H1 (cell line): ENCODE results near the gene CIROP. TPM values are rescaled to one million over a fixed set of nuclear protein-coding genes. Genes with fewer than 3 reads are reported as not detected.

Experiments used
- CTCF ChIA-PET: fragments of 300-600 bp; sonication (Branson Sonifier 250); formaldehyde crosslinking; loops from one replicate; lab custom pipeline; 2021; ENCODE audit not compliant: partially characterized antibody; lab: Charles Lee
- POLR2A ChIA-PET: fragments of 300-600 bp; sonication (Branson Sonifier 250); formaldehyde crosslinking; loops from one replicate; lab custom pipeline; 2021; ENCODE audit warnings: inconsistent platforms; ENCODE audit not compliant: partially characterized antibody; lab: Charles Lee
- DNase-seq, 2 experiments: peaks; one replicate each; pipeline versions ENCODE4 v3.0.0 to v3.0.0-alpha.2; 2010 to 2022; ENCODE audit warnings: low spot score in 2 of 2, low read depth in 1 of 2, mixed read lengths in 1 of 2
- FAIRE-seq: peaks from 2 replicates; lab custom pipeline; 2011; peaks lifted over from hg19 to GRCh38; lab: Jason Lieb, UNC
- H2AFZ ChIP-seq: 2 replicates; pipeline ENCODE4 v1.8.1; 2012; ENCODE audit warnings: low read length, inconsistent platforms
- H2AK5ac ChIP-seq: 2 replicates; pipeline ENCODE4 v1.6.1; 2013; ENCODE audit warnings: low read depth, low read length
- H2BK120ac ChIP-seq: replicated peaks from 2 replicates; pipeline ENCODE3; 2013; ENCODE audit warnings: low read depth, low read length, inconsistent platforms
- H2BK12ac ChIP-seq: 2 replicates; pipeline ENCODE4 v1.6.1; 2013; ENCODE audit warnings: low read depth, low read length
- H2BK15ac ChIP-seq: 2 replicates; pipeline ENCODE4 v1.6.1; 2013; ENCODE audit warnings: low read length
- H2BK20ac ChIP-seq: 2 replicates; pipeline ENCODE4 v1.6.1; 2013; ENCODE audit warnings: low read length
- H2BK5ac ChIP-seq: 2 replicates; pipeline ENCODE4 v1.6.1; 2013; ENCODE audit warnings: low read depth, low read length
- H3K14ac ChIP-seq: 2 replicates; pipeline ENCODE4 v1.6.1; 2013; ENCODE audit warnings: inconsistent platforms; ENCODE audit not compliant: insufficient read length
- H3K18ac ChIP-seq: 2 replicates; pipeline ENCODE4 v1.6.1; 2013; ENCODE audit warnings: low read length; ENCODE audit errors: extremely low read depth
- H3K23ac ChIP-seq: 2 replicates; pipeline ENCODE4 v1.6.1; 2013; ENCODE audit warnings: inconsistent platforms; ENCODE audit not compliant: insufficient read length
- H3K23me2 ChIP-seq: 2 replicates; pipeline ENCODE4 v1.6.1; 2013; ENCODE audit warnings: low read depth, low read length
- H3K27ac ChIP-seq: 2 replicates; pipeline ENCODE4 v1.6.1; 2011; ENCODE audit warnings: low read depth, low read length, inconsistent platforms
- H3K27me3 ChIP-seq, 4 experiments: replicated peaks in 1 of 4; 1 replicate in 1 of 4; 2 replicates in 3 of 4; pipeline versions ENCODE4 v1.6.1 to v1.8.1; 2011 to 2013; ENCODE audit warnings: low read length in 3 of 4, mild to moderate bottlenecking in 3 of 4, inconsistent platforms in 2 of 4, mixed read lengths in 2 of 4, moderate library complexity in 1 of 4; ENCODE audit not compliant: control insufficient read depth in 3 of 4, insufficient read depth in 3 of 4; ENCODE audit errors: extremely low read depth in 1 of 4
- H3K36me3 ChIP-seq, 4 experiments: 2 replicates each; pipeline versions ENCODE4 v1.6.1 to v1.8.1; 2011 to 2013; ENCODE audit warnings: mild to moderate bottlenecking in 4 of 4, low read length in 3 of 4, moderate library complexity in 2 of 4, control low read depth in 1 of 4, inconsistent platforms in 1 of 4; ENCODE audit not compliant: insufficient read depth in 4 of 4, control insufficient read depth in 2 of 4
- H3K4ac ChIP-seq: replicated peaks from 2 replicates; pipeline ENCODE3; 2013; ENCODE audit warnings: low read length, low read depth, mixed read lengths, inconsistent platforms; ENCODE audit not compliant: insufficient read length
- H3K4me1 ChIP-seq, 4 experiments: replicated peaks in 1 of 4; 1 replicate in 1 of 4; 2 replicates in 3 of 4; pipeline versions ENCODE4 v1.6.1 to v1.8.1; 2011 to 2013; ENCODE audit warnings: low read length in 3 of 4, inconsistent platforms in 2 of 4, mixed read lengths in 1 of 4; ENCODE audit not compliant: insufficient read depth in 4 of 4, control insufficient read depth in 3 of 4
- H3K4me2 ChIP-seq, 2 experiments: 2 replicates each; pipeline versions ENCODE4 v1.6.1 to v1.8.1; 2011 to 2013; ENCODE audit warnings: low read depth in 2 of 2, low read length in 2 of 2, control low read depth in 1 of 2, inconsistent platforms in 1 of 2, mild to moderate bottlenecking in 1 of 2; ENCODE audit not compliant: insufficient read depth in 1 of 2
- H3K4me3 ChIP-seq, 4 experiments: fragments of 200-600, 300-600 bp in 1 of 4; sonication (generic), shearing (Covaris generic), sonication (Bioruptor Twin) in 1 of 4; 2 replicates each; pipeline versions ENCODE4 v1.5.1 to v1.8.1; 2011 to 2016; ENCODE audit warnings: low read length in 4 of 4, low read depth in 3 of 4, control low read depth in 2 of 4, inconsistent platforms in 2 of 4, mild to moderate bottlenecking in 2 of 4, mixed read lengths in 1 of 4, moderate library complexity in 1 of 4; ENCODE audit not compliant: insufficient read depth in 2 of 4; ENCODE audit errors: extremely low read depth in 1 of 4
- H3K56ac ChIP-seq: replicated peaks from 2 replicates; pipeline ENCODE3; 2013; ENCODE audit warnings: low read depth, mild to moderate bottlenecking, mixed read lengths, low read length, inconsistent platforms; ENCODE audit not compliant: insufficient read length
- H3K79me1 ChIP-seq: 2 replicates; pipeline ENCODE4 v1.6.1; 2013; ENCODE audit warnings: low read depth, low read length, control low read depth
- H3K79me2 ChIP-seq, 2 experiments: 2 replicates each; pipeline versions ENCODE4 v1.6.1 to v1.8.1; 2012 to 2013; ENCODE audit warnings: low read length in 2 of 2, mild to moderate bottlenecking in 2 of 2, inconsistent platforms in 1 of 2; ENCODE audit not compliant: insufficient read depth in 2 of 2, control insufficient read depth in 1 of 2
- H3K9ac ChIP-seq, 4 experiments: replicated peaks in 1 of 4; 1 replicate in 1 of 4; 2 replicates in 3 of 4; pipeline versions ENCODE4 v1.6.1 to v1.8.1; 2011 to 2013; ENCODE audit warnings: low read depth in 3 of 4, low read length in 3 of 4, control low read depth in 2 of 4, mild to moderate bottlenecking in 2 of 4, moderate library complexity in 2 of 4, inconsistent platforms in 1 of 4; ENCODE audit errors: extremely low read depth in 1 of 4
- H3K9me3 ChIP-seq, 2 experiments: 2 replicates each; pipeline versions ENCODE4 v1.6.1 to v1.8.1; 2012 to 2013; ENCODE audit warnings: mild to moderate bottlenecking in 2 of 2, moderate library complexity in 2 of 2, control low read depth in 1 of 2, inconsistent platforms in 1 of 2, low read depth in 1 of 2, low read length in 1 of 2, mixed read lengths in 1 of 2; ENCODE audit not compliant: insufficient read depth in 2 of 2
- H4K20me1 ChIP-seq, 2 experiments: replicated peaks in 1 of 2; 2 replicates each; pipeline versions ENCODE3 to v1.8.1; 2011 to 2013; ENCODE audit warnings: inconsistent platforms in 2 of 2, low read length in 2 of 2, mild to moderate bottlenecking in 1 of 2; ENCODE audit not compliant: insufficient read depth in 2 of 2, control insufficient read depth in 1 of 2
- H4K5ac ChIP-seq: 2 replicates; pipeline ENCODE4 v1.6.1; 2013; ENCODE audit warnings: low read length, low read depth, mixed read lengths, inconsistent platforms; ENCODE audit not compliant: insufficient read length
- H4K8ac ChIP-seq: 2 replicates; pipeline ENCODE4 v1.8.0; 2013; ENCODE audit warnings: mild to moderate bottlenecking, moderate library complexity, low read length, inconsistent platforms; ENCODE audit not compliant: insufficient read depth; ENCODE audit errors: extremely low read depth
- H4K91ac ChIP-seq: replicated peaks from 2 replicates; pipeline ENCODE3; 2013; ENCODE audit warnings: low read length, mixed read lengths, inconsistent platforms; ENCODE audit not compliant: insufficient read length
- ASH2L ChIP-seq: fragments of 200-600, 300-600 bp; sonication (generic); IDR thresholded peaks from one replicate; pipeline ENCODE4 v1.7.1; 2017; ENCODE audit warnings: low read length
- ATF3 ChIP-seq: IDR thresholded peaks from 2 replicates; pipeline ENCODE4 v1.6.1; 2011; ENCODE audit warnings: low read depth, mild to moderate bottlenecking, low read length; ENCODE audit not compliant: insufficient read depth
- BACH1 ChIP-seq: IDR thresholded peaks from 2 replicates; pipeline ENCODE4 v1.6.1; 2012; ENCODE audit warnings: low read length, improper control_type of control experiment
- CHD2 ChIP-seq: IDR thresholded peaks from 2 replicates; pipeline ENCODE4 v1.6.1; 2012; ENCODE audit warnings: low read length, improper control_type of control experiment
- EP300 ChIP-seq, 2 experiments: IDR thresholded peaks; 1 replicate in 1 of 2; 2 replicates in 1 of 2; pipeline ENCODE4 v1.6.1; 2011 to 2012; ENCODE audit warnings: low read depth in 2 of 2, low read length in 2 of 2, mild to moderate bottlenecking in 2 of 2, borderline replicate concordance in 1 of 2, inconsistent platforms in 1 of 2, moderate library complexity in 1 of 2
- NANOG ChIP-seq: IDR thresholded peaks from 2 replicates; pipeline ENCODE4 v1.6.1; 2011; ENCODE audit warnings: low read length, low read depth, mild to moderate bottlenecking, inconsistent platforms; ENCODE audit not compliant: insufficient read depth, poor library complexity, severe bottlenecking
- SIN3A ChIP-seq, 2 experiments: IDR thresholded peaks in 1 of 2; conservative IDR thresholded peaks in 1 of 2; 2 replicates each; pipeline ENCODE4 v1.6.1; 2011 to 2012; ENCODE audit warnings: low read length in 2 of 2, improper control_type of control experiment in 1 of 2, low read depth in 1 of 2, mild to moderate bottlenecking in 1 of 2
- SP4 ChIP-seq: IDR thresholded peaks from 2 replicates; pipeline ENCODE4 v1.6.1; 2012; ENCODE audit warnings: low read length, inconsistent platforms
- TCF12 ChIP-seq: IDR thresholded peaks from 2 replicates; pipeline ENCODE4 v1.6.1; 2011; ENCODE audit warnings: low read depth, mild to moderate bottlenecking, low read length
- TEAD4 ChIP-seq: IDR thresholded peaks from 2 replicates; pipeline ENCODE4 v1.6.1; 2012; ENCODE audit warnings: low read depth, low read length, inconsistent platforms, mixed read lengths
- ZNF274 ChIP-seq: IDR thresholded peaks from 2 replicates; pipeline ENCODE4 v1.7.0; 2012; ENCODE audit warnings: low read length, borderline replicate concordance; ENCODE audit errors: extremely low read depth
- WGBS, 2 experiments: shearing (Covaris generic) in 1 of 2; methylation state at CpG; one replicate each; pipeline versions ENCODE4 v1.1.6 to v1.1.7; 2013 to 2015; ENCODE audit warnings: low lambda C conversion rate in 2 of 2, mixed read lengths in 2 of 2, inconsistent platforms in 1 of 2, low coverage in 1 of 2, missing lambda C conversion rate in 1 of 2; ENCODE audit not compliant: insufficient replicate concordance in 2 of 2, insufficient coverage in 1 of 2, insufficient read length in 1 of 2; ENCODE audit errors: extremely low coverage in 1 of 2, missing lambda C conversion rate in 1 of 2; 5-methylcytosine and 5-hydroxymethylcytosine counted together
- polyA plus RNA-seq, 7 experiments: library from polyadenylated mRNA; depleted of rRNA in 3 of 7; stranded (reverse) in 5 of 7; unstranded in 2 of 7; fragments of >200 nt in 5 of 7; fragments of 200-250 nt in 2 of 7; gene quantifications; 1 replicate in 5 of 7; 2 replicates in 1 of 7; 4 replicates in 1 of 7; pipeline versions ENCODE4 v1.2.1 to v1.2.3, GENCODE V29; 2011 to 2013; ENCODE audit warnings: missing spikeins in 2 of 7, mixed read lengths in 2 of 7
- total RNA-seq: library from RNA; stranded (reverse); fragmentation: NEBNext Ultra II Directional; extraction: Animal tissue kit (Norgen Biotek cat#: 25700); gene quantifications from 2 replicates; pipeline ENCODE4 v1.2.1, GENCODE V29; 2021

Gene CIROP
- total and polyA plus RNA-seq, 2 of the 8 experiments (the other 6 are each of a cell fraction or from before 2014, with no cell fraction given): 0.06 TPM; not detected in 1

GRCh38 chr14:23060536-23061260 is 44.1 kb downstream of the CIROP start:
- H2BK120ac ChIP-seq: no peak overlapping the region
- H4K20me1 ChIP-seq: peaks cover 8% of the 10 kb centered on the region in 2 experiments
- ChIA-PET CTCF (interaction anchor here (0.6 to 29.2 kb wide), 12 partner anchors 8 to 994 kb away, joined by 3 to 785 read pairs (median 3); partner anchors contain the start of gene AJUBA), POLR2A (interaction anchor here (1.0 to 4.0 kb wide), 6 partner anchors 8 to 95 kb away, joined by 3 to 37 read pairs (median 6); no protein-coding TSS in a partner anchor)
- H4K5ac ChIP-seq: no peak overlapping the region
- H3K27me3 ChIP-seq: no peaks in the 10 kb centered on the region; a peak in 1 of 7 replicates
- H3K4me3 ChIP-seq: no peak overlapping the region
- no peak overlapping the region for H3K18ac ChIP-seq
- no peak overlapping the region for H3K4me2 ChIP-seq
- peaks cover 42 to 66% (median 58%) of the 10 kb centered on the region in 4 experiments for H3K36me3 ChIP-seq
- no peak overlapping the region for H2BK12ac ChIP-seq
- H3K9me3 ChIP-seq: no peaks in the 10 kb centered on the region
- FAIRE-seq: no peak
- no peak overlapping the region for H3K23ac ChIP-seq
- H2BK5ac ChIP-seq: no peak overlapping the region; the same call in 1 of the 2 replicates
- H2BK15ac ChIP-seq: no peak overlapping the region
- H4K8ac ChIP-seq: no peak overlapping the region
- H3K79me2 ChIP-seq: peaks cover 0 to under 1% of the 10 kb centered on the region in 2 experiments; a peak in 2 of 4 replicates
- H3K79me1 ChIP-seq: no peaks in the 10 kb centered on the region; the same call in 1 of the 2 replicates
- 96% methylated on average over 17 of the region's 17 CpGs; no CpG with 5 or more reads in 1 of the 2 experiments for WGBS, 2 experiments
- peaks cover 12% of the 10 kb centered on the region for H3K23me2 ChIP-seq
- H3K56ac ChIP-seq: no peak overlapping the region
- H3K4ac ChIP-seq: no peak overlapping the region
- DNase-seq: no peak
- no peak overlapping the region for H3K14ac ChIP-seq
- H2AFZ ChIP-seq: no peak overlapping the region
- H3K9ac ChIP-seq: no peak overlapping the region; a peak in 1 of 7 replicates
- H3K27ac ChIP-seq: no peak overlapping the region
- no peak overlapping the region for H4K91ac ChIP-seq
- peaks cover 0 to 15% (median 4%) of the 10 kb centered on the region in 4 experiments; a peak in 4 of 7 replicates for H3K4me1 ChIP-seq
- no peak overlapping the region for H2AK5ac ChIP-seq
- no peak overlapping the region for H2BK20ac ChIP-seq
- TF ChIP-seq SIN3A (conservative IDR thresholded peaks at IDR 0.05 in 1 of 2, IDR thresholded peaks at IDR 0.05 in 1 of 2; ENCODE audit: low read depth in 1 of 2, low read length in 2 of 2) (no peak), ASH2L (no peak), BACH1 (no peak), TCF12 (no peak), EP300 (IDR thresholded peaks at IDR 0.05; ENCODE audit: borderline replicate concordance in 1 of 2, low read depth in 2 of 2, low read length in 2 of 2) (no peak), ATF3 (no peak), TEAD4 (no peak), ZNF274 (no peak), CHD2 (no peak), NANOG (no peak), SP4 (no peak)
